NCI-H2196 (cell line): ENCODE data around the gene DLK1.

Experiments used
- DNase-seq: peaks from one replicate; lab custom pipeline; 2025; ENCODE audit not compliant: unreplicated experiment; lab: John Stamatoyannopoulos, UW

The DLK1 gene

GRCh38 chr14:100726550-100727085 lies at the start of gene DLK1:
Gene DLK1 (plus strand): TSS chr14:100726892. CDS start chr14:100727069, 177 bp downstream.
- DNase-seq = no peak

- DNase-seq = no peak
Observed at GRCh38 chr14:100677152-100677551, 49.5 kb upstream of the DLK1 start.

GRCh38 chr14:100677554-100678468 lies 48.9 kb upstream of the DLK1 start:
- peak; percentile 23 for DNase-seq

GRCh38 chr14:100678469-100678828 lies 48.2 kb upstream of the DLK1 start:
- DNase-seq = no peak

- DNase-seq = no peak
Observed at GRCh38 chr14:100679153-100679552, 47.5 kb upstream of the DLK1 start.

GRCh38 chr14:100679707-100680438 lies 46.8 kb upstream of the DLK1 start:
- no peak for DNase-seq

- no peak for DNase-seq
Observed at GRCh38 chr14:100680439-100681051, 46.1 kb upstream of the DLK1 start.

GRCh38 chr14:100681111-100681510 lies 45.6 kb upstream of the DLK1 start:
- no peak for DNase-seq

- DNase-seq = no peak
Observed at GRCh38 chr14:100682749-100683148, 43.9 kb upstream of the DLK1 start.

- no peak for DNase-seq
Observed at GRCh38 chr14:100683578-100683977, 43.1 kb upstream of the DLK1 start.

- DNase-seq = no peak
Observed at GRCh38 chr14:100684154-100684553, 42.5 kb upstream of the DLK1 start.

- no peak for DNase-seq
Observed at GRCh38 chr14:100684961-100685360, 41.7 kb upstream of the DLK1 start.

- DNase-seq = no peak
Observed at GRCh38 chr14:100686858-100687257, 39.8 kb upstream of the DLK1 start.

- DNase-seq = no peak
Observed at GRCh38 chr14:100687386-100687785, 39.3 kb upstream of the DLK1 start.

GRCh38 chr14:100688051-100688450 lies 38.6 kb upstream of the DLK1 start:
- DNase-seq = no peak

GRCh38 chr14:100688598-100689461 lies 37.9 kb upstream of the DLK1 start:
- no peak for DNase-seq

GRCh38 chr14:100690672-100691071 lies 36.0 kb upstream of the DLK1 start:
- no peak for DNase-seq

GRCh38 chr14:100691395-100692056 lies 35.2 kb upstream of the DLK1 start:
- peak; percentile 53 for DNase-seq

- DNase-seq = no peak
Observed at GRCh38 chr14:100692256-100692655, 34.4 kb upstream of the DLK1 start.
